ENCODE data around the gene ELOB. TPM values are rescaled to one million over a fixed set of nuclear protein-coding genes. Genes with fewer than 3 reads are reported as not detected.

Gene ELOB
- total RNA-seq, 1 donor from 2014 or later = 256 TPM

DNA sequence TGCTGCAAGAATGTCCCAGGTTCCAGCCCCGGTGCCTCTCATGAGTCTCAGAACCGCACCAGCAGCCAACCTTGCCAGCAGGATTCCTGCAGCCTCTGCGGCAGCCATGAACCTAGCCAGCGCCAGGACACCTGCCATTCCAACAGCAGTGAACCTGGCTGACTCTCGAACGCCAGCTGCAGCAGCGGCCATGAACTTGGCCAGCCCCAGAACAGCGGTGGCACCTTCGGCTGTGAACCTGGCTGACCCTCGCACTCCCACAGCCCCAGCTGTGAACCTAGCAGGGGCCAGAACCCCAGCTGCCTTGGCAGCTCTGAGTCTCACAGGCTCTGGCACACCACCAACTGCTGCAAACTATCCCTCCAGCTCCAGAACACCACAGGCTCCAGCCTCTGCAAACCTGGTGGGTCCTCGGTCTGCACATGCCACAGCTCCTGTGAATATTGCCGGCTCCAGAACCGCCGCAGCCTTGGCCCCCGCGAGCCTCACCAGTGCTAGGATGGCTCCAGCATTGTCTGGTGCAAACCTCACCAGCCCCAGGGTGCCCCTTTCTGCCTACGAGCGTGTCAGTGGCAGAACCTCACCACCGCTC, 9.8 kb downstream of the ELOB start:
- Mint-ChIP-seq H3K4me1 (ENCODE audit: low read depth) (peaks cover 9% of the 10 kb centered on the region), H3K4me3 (no peak overlapping the region), H3K9me3 (no peaks in the 10 kb centered on the region), H3K36me3 (ENCODE audit: low read depth) (peaks cover 77% of the 10 kb centered on the region), H3K27ac (no peak overlapping the region), H3K27me3 (ENCODE audit: insufficient read depth) (no peaks in the 10 kb centered on the region)
- DNase-seq (ENCODE audit: low spot score) = no peak
- intact Hi-C loops (cut with micrococcal nuclease) = no loop called here

GRCh38 chr16:2766430-2767139, 10.5 kb downstream of the ELOB start:
- intact Hi-C loops (cut with micrococcal nuclease) = no loop called here
- no peak overlapping the region for H3K27ac Mint-ChIP-seq
- H3K36me3 Mint-ChIP-seq (ENCODE audit: low read depth) = peaks cover 79% of the 10 kb centered on the region
- H3K27me3 Mint-ChIP-seq (ENCODE audit: insufficient read depth) = no peaks in the 10 kb centered on the region
- H3K4me1 Mint-ChIP-seq (ENCODE audit: low read depth) = peaks cover 9% of the 10 kb centered on the region
- no peaks in the 10 kb centered on the region for H3K9me3 Mint-ChIP-seq
- no peak for DNase-seq (ENCODE audit: low spot score)
- H3K4me3 Mint-ChIP-seq = no peak overlapping the region

DNA sequence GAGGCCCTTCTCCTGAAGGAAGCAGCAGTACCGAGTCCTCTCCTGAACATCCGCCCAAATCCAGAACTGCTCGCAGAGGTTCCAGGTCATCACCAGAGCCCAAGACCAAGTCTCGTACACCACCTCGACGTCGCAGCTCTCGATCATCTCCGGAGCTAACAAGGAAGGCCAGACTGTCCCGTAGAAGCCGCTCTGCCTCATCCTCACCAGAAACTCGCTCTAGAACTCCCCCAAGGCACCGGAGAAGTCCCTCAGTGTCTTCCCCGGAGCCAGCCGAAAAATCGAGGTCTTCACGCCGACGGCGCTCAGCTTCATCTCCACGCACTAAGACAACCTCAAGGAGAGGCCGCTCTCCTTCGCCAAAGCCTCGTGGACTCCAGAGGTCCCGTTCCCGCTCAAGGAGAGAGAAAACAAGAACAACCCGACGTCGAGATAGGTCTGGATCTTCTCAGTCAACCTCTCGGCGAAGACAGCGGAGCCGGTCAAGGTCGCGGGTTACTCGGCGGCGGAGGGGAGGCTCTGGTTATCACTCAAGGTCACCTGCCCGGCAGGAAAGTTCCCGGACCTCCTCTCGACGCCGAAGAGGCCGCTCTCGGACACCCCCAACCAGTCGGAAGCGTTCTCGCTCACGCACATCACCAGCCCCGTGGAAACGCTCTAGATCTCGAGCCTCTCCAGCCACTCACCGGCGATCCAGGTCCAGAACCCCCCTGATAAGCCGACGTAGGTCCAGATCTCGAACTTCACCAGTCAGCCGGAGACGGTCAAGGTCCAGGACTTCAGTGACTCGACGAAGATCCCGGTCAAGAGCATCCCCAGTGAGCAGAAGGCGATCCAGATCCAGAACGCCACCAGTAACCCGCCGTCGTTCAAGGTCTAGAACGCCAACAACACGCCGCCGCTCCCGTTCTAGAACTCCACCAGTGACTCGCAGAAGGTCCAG, 11.3 kb downstream of the ELOB start:
- no peak for DNase-seq (ENCODE audit: low spot score)
- no peaks in the 10 kb centered on the region for H3K27me3 Mint-ChIP-seq (ENCODE audit: insufficient read depth)
- no peak overlapping the region for H3K4me3 Mint-ChIP-seq
- no peaks in the 10 kb centered on the region for H3K9me3 Mint-ChIP-seq
- intact Hi-C loops (cut with micrococcal nuclease) = no loop called here
- H3K4me1 Mint-ChIP-seq (ENCODE audit: low read depth) = peaks cover 13% of the 10 kb centered on the region
- peaks cover 83% of the 10 kb centered on the region for H3K36me3 Mint-ChIP-seq (ENCODE audit: low read depth)
- no peak overlapping the region for H3K27ac Mint-ChIP-seq

GRCh38 chr16:2764718-2765117, 12.4 kb downstream of the ELOB start:
- Mint-ChIP-seq H3K9me3 (no peaks in the 10 kb centered on the region), H3K4me1 (ENCODE audit: low read depth) (peaks cover 22% of the 10 kb centered on the region), H3K27ac (no peak overlapping the region), H3K4me3 (no peak overlapping the region), H3K36me3 (ENCODE audit: low read depth) (peaks cover 87% of the 10 kb centered on the region), H3K27me3 (ENCODE audit: insufficient read depth) (no peaks in the 10 kb centered on the region)
- DNase-seq (ENCODE audit: low spot score) = no peak
- intact Hi-C loops (cut with micrococcal nuclease) = no loop called here

GRCh38 chr16:2763173-2763572, 13.9 kb downstream of the ELOB start:
- H3K4me3 Mint-ChIP-seq = no peak overlapping the region
- H3K36me3 Mint-ChIP-seq (ENCODE audit: low read depth) = peaks cover 90% of the 10 kb centered on the region
- intact Hi-C loops (cut with micrococcal nuclease) = no loop called here
- H3K4me1 Mint-ChIP-seq (ENCODE audit: low read depth) = peaks cover 22% of the 10 kb centered on the region
- no peaks in the 10 kb centered on the region for H3K27me3 Mint-ChIP-seq (ENCODE audit: insufficient read depth)
- no peak for DNase-seq (ENCODE audit: low spot score)
- no peaks in the 10 kb centered on the region for H3K9me3 Mint-ChIP-seq
- H3K27ac Mint-ChIP-seq = no peak overlapping the region

DNA sequence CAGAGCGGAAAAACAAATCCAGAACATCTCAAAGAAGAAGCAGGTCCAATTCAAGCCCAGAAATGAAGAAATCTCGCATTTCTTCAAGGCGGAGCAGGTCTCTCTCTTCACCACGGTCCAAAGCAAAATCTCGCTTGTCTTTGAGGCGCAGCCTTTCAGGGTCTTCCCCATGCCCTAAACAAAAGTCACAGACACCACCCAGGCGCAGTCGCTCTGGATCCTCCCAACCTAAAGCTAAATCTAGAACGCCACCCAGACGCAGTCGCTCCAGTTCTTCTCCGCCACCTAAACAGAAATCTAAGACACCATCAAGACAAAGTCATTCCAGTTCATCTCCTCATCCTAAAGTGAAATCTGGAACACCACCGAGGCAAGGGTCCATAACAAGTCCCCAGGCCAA, 14.4 kb downstream of the ELOB start:
- no peak for DNase-seq (ENCODE audit: low spot score)
- no peaks in the 10 kb centered on the region for H3K27me3 Mint-ChIP-seq (ENCODE audit: insufficient read depth)
- H3K4me3 Mint-ChIP-seq = no peak overlapping the region
- H3K27ac Mint-ChIP-seq = no peak overlapping the region
- peaks cover 90% of the 10 kb centered on the region for H3K36me3 Mint-ChIP-seq (ENCODE audit: low read depth)
- H3K9me3 Mint-ChIP-seq = no peaks in the 10 kb centered on the region
- intact Hi-C loops (cut with micrococcal nuclease) = no loop called here
- peaks cover 22% of the 10 kb centered on the region for H3K4me1 Mint-ChIP-seq (ENCODE audit: low read depth)

DNA sequence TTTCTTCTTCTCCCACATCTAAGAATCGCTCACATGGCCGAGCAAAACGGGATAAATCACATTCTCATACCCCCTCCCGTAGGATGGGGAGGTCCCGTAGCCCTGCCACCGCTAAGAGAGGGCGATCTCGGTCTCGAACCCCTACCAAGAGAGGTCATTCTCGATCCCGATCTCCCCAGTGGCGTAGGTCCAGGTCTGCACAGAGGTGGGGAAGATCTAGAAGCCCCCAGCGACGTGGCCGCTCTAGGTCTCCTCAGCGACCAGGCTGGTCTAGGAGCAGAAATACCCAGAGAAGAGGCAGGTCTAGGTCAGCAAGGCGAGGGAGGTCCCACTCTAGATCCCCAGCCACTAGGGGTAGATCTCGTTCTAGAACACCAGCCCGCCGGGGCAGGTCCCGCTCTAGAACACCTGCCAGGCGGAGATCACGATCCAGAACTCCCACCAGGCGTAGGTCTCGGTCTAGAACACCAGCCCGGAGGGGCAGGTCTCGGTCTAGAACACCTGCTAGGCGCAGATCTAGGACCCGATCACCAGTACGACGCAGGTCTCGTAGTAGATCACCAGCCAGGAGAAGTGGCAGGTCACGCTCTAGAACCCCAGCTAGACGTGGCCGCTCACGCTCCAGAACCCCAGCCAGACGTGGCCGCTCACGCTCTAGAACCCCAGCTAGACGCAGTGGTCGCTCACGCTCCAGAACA, 15.0 kb downstream of the ELOB start:
- H3K27ac Mint-ChIP-seq = peak overlapping the region; percentile 14

DNA sequence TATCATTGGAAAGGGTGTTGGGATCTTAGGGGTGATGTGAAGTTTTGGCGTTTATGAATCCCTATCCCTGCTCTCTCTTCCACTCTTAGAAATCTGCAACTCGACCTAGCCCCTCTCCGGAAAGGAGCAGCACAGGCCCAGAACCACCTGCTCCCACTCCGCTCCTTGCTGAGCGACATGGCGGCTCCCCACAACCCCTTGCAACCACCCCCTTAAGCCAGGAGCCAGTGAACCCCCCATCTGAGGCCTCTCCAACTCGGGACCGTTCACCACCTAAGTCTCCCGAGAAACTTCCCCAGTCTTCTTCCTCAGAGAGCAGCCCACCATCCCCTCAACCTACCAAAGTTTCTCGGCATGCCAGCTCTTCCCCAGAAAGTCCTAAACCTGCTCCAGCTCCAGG, 15.6 kb downstream of the ELOB start:
- Mint-ChIP-seq H3K27ac (no peak overlapping the region), H3K27me3 (ENCODE audit: insufficient read depth) (no peaks in the 10 kb centered on the region), H3K4me1 (ENCODE audit: low read depth) (peaks cover 28% of the 10 kb centered on the region), H3K9me3 (no peaks in the 10 kb centered on the region), H3K36me3 (ENCODE audit: low read depth) (peaks cover 92% of the 10 kb centered on the region), H3K4me3 (no peak overlapping the region)
- DNase-seq (ENCODE audit: low spot score) = no peak
- intact Hi-C loops (cut with micrococcal nuclease) = no loop called here

More for the DNA sequence above, 15.0 kb downstream of the ELOB start:
- intact Hi-C loops (cut with micrococcal nuclease) = no loop called here
- Mint-ChIP-seq H3K27me3 (ENCODE audit: insufficient read depth) (no peaks in the 10 kb centered on the region), H3K4me1 (ENCODE audit: low read depth) (peaks cover 22% of the 10 kb centered on the region), H3K4me3 (no peak overlapping the region), H3K36me3 (ENCODE audit: low read depth) (peaks cover 92% of the 10 kb centered on the region), H3K9me3 (no peaks in the 10 kb centered on the region)
- DNase-seq (ENCODE audit: low spot score) = no peak

DNA sequence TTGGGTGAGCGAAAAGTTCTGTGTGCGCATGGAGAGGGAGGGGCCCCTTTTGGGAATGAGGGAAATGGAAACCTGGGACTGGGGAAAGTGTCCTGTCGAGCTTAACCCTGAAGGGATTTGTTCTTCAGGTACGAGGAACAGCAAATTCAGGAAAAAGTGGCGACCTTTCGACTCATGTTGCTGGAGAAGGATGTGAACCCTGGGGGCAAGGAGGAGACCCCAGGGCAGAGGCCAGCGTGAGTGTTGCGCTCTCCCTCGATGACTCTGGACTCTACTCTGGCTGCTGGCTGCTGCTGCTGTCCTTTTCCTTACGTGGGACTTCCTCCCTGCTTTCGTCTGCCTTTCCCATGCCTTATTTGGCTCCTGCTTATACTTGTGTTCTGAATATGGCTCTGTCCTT, 19.7 kb downstream of the ELOB start:
- no peaks in the 10 kb centered on the region for H3K27me3 Mint-ChIP-seq (ENCODE audit: insufficient read depth)
- no peak overlapping the region for H3K27ac Mint-ChIP-seq
- H3K36me3 Mint-ChIP-seq (ENCODE audit: low read depth) = peaks cover 76% of the 10 kb centered on the region
- H3K4me1 Mint-ChIP-seq (ENCODE audit: low read depth) = peaks cover 45% of the 10 kb centered on the region
- DNase-seq (ENCODE audit: low spot score) = no peak
- intact Hi-C loops (cut with micrococcal nuclease) = no loop called here
- H3K4me3 Mint-ChIP-seq = no peak overlapping the region
- no peaks in the 10 kb centered on the region for H3K9me3 Mint-ChIP-seq

- peaks cover 48% of the 10 kb centered on the region for H3K4me1 Mint-ChIP-seq (ENCODE audit: low read depth)
- intact Hi-C loops (cut with micrococcal nuclease) = no loop called here
- H3K27me3 Mint-ChIP-seq (ENCODE audit: insufficient read depth) = no peaks in the 10 kb centered on the region
- H3K9me3 Mint-ChIP-seq = no peaks in the 10 kb centered on the region
- H3K4me3 Mint-ChIP-seq = no peak overlapping the region
- no peak for DNase-seq (ENCODE audit: low spot score)
- no peak overlapping the region for H3K27ac Mint-ChIP-seq
- H3K36me3 Mint-ChIP-seq (ENCODE audit: low read depth) = peaks cover 68% of the 10 kb centered on the region
Measured at GRCh38 chr16:2756288-2757015, 20.6 kb downstream of the ELOB start.

DNA sequence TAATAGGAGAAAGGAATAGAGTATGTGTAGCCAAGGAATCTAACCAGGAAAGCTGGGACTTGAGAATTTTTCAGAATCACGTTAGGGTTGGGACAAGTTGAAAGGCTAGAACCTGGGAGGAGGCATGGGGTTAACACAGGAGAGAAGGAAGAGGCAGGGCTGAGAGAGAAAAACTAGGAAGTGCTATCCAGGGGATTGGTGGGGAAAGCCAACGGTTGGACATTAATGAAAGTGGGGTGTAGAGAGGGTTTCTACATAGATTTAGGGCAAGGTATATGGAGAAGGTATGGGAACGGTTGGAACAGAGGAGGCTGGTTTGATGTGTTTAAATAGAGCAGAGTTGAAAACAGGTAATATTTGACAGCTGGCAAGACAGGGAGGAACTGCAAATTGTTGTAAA, 21.9 kb downstream of the ELOB start:
- H3K4me1 Mint-ChIP-seq (ENCODE audit: low read depth) = peaks cover 51% of the 10 kb centered on the region
- peak overlapping the region; percentile 25 for H3K27ac Mint-ChIP-seq
- peaks cover 59% of the 10 kb centered on the region for H3K36me3 Mint-ChIP-seq (ENCODE audit: low read depth)
- DNase-seq (ENCODE audit: low spot score) = no peak
- intact Hi-C loops (cut with micrococcal nuclease) = no loop called here
- H3K9me3 Mint-ChIP-seq = no peaks in the 10 kb centered on the region
- H3K27me3 Mint-ChIP-seq (ENCODE audit: insufficient read depth) = no peaks in the 10 kb centered on the region
- H3K4me3 Mint-ChIP-seq = peak overlapping the region; percentile 89

DNA sequence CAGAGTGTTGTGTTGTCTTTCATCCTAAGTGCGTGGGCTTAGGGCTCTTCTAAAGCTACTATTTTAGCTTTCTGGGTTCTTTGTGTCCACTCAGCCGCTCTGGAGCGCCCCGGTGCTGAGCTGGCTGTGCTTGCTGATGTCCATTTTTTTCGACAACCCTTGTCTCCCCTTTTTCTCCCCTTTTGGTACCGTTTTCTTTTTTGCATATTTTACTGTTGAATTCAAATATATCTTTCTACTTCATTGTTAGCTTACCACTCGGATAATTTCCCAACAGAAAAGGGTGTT, 23.4 kb downstream of the ELOB start:
- Mint-ChIP-seq H3K36me3 (ENCODE audit: low read depth) (peaks cover 48% of the 10 kb centered on the region), H3K27ac (peak overlapping the region; percentile 79), H3K4me1 (ENCODE audit: low read depth) (peaks cover 57% of the 10 kb centered on the region), H3K9me3 (no peaks in the 10 kb centered on the region), H3K27me3 (ENCODE audit: insufficient read depth) (no peaks in the 10 kb centered on the region), H3K4me3 (peak overlapping the region; percentile 89)
- intact Hi-C loops (cut with micrococcal nuclease) = loop anchor here (1.0 kb wide), 1 partner anchor 24 kb away; the partner anchor contains the start of gene ELOB
- no peak for DNase-seq (ENCODE audit: low spot score)
